GM10266 (cell line): ENCODE results near the gene MACROD2.

Experiments used
- DNase-seq: peaks from one replicate; pipeline ENCODE4 v3.0.0; 2012; ENCODE audit errors: extremely low spot score
- CTCF ChIP-seq: IDR thresholded peaks from 2 replicates; pipeline ENCODE4 v1.5.1; 2012; ENCODE audit warnings: mild to moderate bottlenecking, low read depth; ENCODE audit not compliant: control insufficient read depth, insufficient read depth; ENCODE audit errors: missing control alignments

MACROD2 gene

GRCh38 chr20:15455279-15455678 lies 1460.0 kb downstream of the MACROD2 start:
- TF ChIP-seq CTCF, result no peak
- no peak for DNase-seq

DNA sequence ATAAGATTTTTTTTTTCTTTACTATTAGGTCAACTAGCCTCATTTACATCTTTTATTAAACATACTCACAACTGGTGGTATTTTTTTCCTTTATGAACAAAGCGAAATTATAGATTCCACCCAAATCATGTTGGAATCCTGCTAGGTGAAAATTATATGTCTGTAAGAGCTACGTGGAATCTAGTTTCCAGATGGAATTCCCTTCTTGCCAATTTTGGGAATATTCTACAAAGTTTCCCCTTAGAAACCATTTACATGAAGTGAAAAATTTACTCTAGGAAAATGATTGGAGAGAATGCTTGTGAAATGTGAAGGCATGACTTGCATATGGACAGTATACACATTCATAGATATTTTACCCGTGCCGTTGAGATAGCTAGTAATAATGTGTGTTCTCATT lies 1466.6 kb downstream of the MACROD2 start:
- DNase-seq, result no peak
- TF ChIP-seq CTCF, result no peak

DNA sequence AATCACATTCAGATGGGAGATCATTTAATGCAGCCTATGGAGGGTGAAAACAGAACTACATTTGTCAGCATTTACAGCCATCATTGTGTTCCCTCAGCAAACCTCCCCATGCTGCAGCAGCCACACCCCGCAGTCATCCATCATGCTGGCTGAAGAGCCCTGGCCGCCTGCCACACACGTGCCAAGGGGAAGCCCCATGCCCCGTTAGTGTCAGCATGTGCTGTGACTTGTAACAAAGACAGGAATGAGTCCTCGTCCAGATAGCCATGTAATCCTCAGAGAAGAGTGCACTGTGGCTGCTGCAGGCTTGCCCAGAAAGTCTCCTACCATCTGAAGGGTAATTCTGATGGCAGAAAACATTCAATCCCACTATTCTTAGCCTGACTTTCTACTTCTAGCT lies 1480.2 kb downstream of the MACROD2 start:
- no peak for TF ChIP-seq CTCF
- peak; percentile 6 for DNase-seq

DNA sequence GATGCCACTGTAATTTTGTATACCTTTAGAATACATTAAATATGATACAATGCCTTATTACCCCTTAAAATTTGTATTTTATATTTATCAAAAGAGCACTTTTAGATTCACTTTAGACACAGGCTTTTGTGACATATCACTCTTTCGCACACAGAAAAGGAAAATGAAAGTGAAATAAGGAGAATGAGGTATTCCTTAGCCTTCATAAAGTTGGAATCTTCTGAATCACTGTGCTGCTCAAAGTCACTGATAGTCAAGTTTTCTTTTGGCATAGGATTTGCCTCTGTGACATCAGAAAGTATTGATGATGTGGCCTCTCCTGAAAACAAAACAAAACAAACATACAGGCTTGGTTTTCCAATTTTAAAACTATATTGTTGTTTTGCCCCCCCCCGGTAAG lies 1480.9 kb downstream of the MACROD2 start:
- TF ChIP-seq CTCF, result no peak
- DNase-seq, result no peak

DNA sequence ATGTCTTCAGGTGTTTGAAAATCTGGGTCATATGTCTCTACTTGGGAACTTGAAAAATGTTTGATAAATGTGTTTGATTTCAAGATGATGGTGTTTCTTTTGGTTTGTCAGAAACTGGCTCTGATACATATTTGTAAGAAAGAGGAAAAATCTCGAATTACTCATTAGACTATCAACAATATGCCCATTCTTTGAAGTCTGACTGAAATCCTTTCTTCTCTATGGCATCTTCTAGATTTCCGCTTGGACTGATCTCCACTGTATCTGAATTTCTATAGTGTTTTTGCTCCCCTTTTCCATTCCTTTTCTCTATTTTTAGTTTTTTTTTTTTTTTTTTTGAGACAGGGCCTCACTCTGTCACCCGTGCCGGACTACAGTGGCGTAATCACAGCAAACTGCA lies 1481.5 kb downstream of the MACROD2 start:
- no peak for TF ChIP-seq CTCF
- DNase-seq, result no peak

DNA sequence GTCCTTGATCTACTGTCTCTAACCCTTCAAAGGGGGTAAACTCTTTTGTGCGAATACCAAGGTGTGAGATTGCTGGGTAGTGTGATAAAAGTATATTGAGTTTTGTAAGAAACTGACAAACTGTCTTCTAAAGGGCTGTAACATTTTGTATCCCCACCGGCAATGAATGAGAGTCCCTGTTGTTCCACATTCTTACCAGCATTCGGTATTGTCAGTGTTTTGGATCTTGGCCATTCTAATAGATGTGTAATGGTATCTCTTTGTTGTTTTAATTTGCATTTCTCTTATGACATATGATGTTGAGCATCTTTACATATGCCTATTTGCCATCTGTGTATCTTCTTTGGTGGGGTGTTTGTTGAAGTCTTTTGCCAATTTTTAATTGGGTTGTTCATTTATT lies 1487.2 kb downstream of the MACROD2 start:
- DNase-seq, result no peak
- no peak for TF ChIP-seq CTCF

DNA sequence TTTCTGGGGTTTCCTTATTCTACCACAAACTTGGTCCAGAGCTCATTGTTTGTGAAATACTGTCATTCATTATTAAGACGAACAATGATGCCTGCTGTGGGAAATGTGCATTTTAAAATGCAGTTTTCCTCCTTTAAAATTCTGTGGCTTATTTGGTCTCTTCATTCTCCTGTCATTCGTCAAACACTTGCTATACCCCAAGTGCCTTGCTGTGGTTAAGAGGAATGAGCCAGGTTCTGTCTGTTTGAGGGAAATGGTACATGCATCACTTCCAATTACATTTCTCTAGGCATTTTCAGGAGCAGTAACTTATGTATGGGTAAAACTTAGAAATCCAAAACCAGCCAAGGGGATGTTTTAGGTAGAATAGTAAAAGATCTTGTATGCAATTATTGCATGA lies 1490.2 kb downstream of the MACROD2 start:
- DNase-seq, result no peak
- TF ChIP-seq CTCF, result no peak
